Stimulated activated CD4-positive, alpha-beta T cell treated with anti-CD3 and anti-CD28 coated beads, Interleukin-1b, Interleukin-23, amount 100 ng/mL, for 48 hours (primary cell): ENCODE data around the gene EFCAB6.

Experiments
- DNase-seq: peaks from one replicate; pipeline ENCODE4 v3.0.0-alpha.2; 2020

Gene EFCAB6

DNA sequence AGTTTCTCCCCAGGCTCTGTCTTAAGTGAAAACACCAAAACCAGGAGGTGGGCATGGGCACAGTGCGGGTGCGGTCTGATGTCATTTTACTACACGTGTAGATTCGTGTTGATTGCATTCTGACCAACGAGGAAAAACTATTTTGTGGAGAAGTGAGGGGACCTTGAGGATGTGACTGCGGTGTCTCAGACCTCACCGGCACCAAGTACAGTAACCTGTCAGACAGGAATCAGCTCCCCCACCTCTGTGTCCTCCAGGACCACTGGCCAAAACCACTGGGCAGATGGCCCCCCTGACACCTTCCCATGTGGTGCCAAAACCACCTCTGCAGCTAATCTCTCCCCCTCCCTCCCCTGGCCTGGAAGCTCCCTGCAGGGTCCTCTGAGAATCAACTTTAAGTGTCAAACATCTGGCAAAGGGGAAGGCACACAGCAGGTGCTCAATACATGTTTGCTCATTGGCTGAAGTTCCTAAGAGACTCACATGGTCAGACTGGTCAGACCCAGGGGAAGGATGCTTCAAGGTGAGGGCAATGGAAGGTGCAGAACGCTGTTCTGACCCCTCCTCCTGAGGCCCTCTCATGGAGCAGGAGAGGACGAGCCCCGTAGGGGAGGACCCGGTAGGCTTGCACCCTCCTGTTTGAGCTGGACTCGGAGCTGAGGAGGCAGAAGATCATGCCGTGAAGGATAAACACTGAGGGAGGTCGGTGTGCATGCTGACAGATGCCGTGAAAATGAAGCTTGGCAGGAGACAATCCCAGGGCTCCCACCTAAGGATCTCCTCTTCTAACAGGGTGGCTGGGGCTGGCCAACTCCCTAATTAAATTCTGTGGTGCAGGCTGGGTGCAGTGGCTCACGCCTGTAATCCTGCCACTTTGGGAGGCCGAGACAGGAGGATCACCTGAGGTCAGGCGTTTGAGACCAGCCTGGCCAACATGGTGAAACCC is 270.4 kb downstream of the EFCAB6 start:
- DNase-seq = no peak

DNA sequence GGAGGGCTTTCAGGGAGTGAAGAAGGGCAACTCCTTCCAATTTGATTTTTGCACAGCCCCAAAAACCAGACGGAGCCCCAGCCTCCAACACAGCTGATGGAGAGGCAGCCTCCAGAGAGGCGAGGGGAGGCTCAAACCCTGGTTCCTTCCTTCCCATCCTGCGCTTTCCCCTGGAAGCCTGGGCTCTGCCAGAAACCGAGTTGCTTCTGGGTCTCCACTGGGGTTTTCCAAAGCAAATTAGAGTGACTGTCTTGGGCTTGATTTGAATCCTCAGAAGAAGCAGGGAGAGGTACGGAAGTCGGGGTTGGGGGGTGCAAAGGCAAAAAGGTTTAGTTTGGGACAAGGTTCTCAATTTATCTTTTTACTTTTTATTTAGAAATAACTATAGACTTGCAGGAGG is 271.1 kb downstream of the EFCAB6 start:
- DNase-seq = no peak

DNA sequence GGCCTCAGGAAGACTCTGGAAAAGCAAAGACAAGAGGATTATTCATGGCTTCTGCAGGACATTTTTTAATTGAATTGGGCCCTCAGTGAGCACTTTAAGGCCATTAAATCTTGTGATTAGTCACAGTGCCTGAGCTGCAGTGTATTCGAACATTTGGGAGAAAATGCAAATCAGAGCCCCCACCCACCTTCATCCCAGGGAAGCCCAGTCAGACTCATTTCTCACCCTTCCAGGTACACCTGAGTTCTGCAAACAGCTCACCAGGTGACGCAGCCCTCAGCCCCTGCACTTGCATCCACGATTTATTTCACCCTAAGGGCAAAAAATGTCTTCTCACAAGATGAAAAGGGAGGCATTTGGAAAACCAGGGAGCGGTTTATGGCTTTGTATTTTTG is 271.6 kb downstream of the EFCAB6 start:
- DNase-seq = no peak

DNA sequence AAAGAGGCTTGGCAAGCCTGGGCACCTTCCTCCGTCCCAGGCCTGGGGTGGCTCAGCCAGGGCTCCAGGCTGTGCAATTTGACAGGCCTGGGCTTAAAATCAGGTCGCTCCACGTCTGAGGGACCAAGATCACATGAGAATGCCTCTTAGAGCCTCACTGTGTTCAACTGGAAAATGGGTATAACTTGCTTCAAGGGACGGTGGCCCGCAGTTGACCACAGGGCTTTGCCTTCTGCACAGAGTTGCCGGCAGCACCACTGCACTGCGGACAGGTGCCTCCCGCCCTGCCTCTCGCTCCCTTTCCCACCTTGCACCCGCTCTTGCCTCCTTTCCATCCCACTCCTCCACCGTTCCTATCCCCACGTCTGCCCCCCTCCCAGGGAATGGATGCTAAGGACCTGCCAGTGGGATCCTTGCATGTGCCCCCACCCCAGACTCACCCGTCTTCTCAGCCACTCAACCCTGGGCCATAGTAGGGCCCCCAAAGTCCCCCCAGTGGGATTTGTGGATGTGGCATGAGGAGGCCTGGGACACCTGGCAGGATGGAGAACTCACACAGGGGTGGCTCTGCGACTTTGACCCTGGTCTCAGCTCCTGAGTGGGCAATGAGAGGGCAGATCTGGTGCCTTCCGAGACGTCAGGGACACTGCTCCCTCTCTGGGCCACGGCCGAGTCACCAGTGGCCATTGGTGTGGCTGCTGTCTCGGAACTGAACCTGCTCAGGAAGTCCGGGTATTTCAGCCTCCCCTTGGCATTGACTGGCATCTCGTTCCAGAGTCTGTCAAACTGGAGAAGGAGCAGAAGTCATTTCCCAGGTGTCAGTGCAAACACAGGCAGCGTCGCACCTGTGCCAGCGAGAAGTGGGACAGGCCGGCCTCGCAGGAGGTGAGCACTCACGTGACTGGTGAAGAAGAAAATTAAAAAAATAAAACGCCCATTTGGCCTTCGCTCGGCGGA is 272.3 kb downstream of the EFCAB6 start:
- DNase-seq = no peak

DNA sequence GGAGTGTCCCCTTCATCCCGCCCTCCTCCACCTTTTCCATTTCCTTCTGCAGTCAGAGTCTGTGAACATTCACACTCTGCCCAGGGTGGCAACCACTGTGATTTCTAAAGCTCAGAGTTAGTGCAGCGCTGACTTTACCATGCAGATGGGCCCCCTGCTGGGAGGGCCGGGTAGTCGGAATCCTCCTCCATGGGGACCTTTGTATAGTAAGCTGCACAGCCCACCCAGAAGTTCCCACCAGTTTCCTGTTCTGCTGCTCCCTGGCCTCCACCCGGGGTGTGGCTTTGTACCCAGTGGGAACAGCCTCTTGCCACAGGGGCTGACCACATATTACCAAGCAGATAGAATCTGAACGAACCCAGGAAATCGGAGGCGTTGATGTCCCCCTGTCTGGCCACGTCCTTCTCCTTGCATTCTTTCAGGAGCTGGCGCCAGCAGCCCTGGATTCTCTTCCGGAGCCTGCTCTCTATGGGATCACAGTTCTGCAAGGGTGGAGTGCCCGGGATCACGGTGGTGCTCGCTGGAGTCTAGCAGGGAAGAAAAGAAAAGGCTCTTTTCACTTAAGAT is 275.0 kb downstream of the EFCAB6 start:
- no peak for DNase-seq

DNA sequence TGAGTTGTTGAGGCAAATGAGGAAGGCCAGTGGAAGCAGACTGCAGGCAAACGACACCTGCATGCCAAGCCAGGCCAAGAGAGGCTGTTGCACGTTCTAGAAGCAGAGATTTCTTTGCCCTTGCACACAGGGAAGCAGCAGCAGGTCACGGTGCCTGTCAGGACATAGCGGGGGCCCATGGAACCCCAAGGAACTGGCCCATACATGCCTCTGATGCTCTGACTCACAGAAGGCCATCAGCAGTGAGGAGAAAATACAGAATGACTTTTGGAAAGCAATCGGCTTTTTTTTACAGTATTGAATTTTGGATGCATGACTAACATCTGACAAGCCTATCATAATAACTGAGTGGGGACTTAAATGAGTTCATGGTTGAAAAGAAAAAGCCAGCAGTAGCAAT is 276.4 kb downstream of the EFCAB6 start:
- DNase-seq = no peak

DNA sequence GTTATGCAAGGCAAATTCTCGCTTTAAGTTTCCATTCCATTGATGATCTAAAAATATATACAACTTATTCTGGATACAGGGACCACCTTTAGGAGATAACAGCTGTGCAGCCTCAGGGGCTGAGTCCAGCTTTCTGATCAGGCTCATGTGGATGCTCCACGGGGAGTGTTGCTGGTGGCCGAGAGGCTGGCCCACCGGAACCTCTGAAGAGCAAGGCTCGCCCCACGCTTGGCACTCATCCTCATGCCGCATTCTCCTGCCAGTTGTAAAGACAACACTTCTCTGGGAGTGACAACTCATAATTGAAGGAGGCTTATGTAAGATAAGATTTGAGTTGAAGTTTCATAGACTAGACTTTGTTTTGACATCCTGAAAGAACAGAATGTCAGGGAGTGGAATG is 276.8 kb downstream of the EFCAB6 start:
- no peak for DNase-seq

DNA sequence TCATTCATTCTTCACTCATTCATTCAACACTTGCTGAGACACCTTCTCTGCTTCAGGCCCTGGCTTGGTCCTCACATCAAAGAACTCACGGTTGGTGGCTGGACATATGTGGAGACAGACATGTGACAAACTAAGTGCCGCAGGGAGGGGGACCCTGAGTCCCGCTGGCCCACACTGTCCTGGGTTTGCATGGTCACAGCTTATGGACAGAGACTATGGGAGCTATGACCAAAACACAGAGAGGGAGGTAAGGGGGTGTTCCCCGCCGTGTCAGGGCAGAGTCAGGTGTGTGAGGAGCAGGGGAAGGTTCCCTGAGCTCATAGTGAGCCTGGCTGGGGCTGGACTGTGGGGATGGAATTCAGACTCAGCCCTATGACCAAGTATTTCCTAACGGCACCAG is 277.2 kb downstream of the EFCAB6 start:
- no peak for DNase-seq

DNA sequence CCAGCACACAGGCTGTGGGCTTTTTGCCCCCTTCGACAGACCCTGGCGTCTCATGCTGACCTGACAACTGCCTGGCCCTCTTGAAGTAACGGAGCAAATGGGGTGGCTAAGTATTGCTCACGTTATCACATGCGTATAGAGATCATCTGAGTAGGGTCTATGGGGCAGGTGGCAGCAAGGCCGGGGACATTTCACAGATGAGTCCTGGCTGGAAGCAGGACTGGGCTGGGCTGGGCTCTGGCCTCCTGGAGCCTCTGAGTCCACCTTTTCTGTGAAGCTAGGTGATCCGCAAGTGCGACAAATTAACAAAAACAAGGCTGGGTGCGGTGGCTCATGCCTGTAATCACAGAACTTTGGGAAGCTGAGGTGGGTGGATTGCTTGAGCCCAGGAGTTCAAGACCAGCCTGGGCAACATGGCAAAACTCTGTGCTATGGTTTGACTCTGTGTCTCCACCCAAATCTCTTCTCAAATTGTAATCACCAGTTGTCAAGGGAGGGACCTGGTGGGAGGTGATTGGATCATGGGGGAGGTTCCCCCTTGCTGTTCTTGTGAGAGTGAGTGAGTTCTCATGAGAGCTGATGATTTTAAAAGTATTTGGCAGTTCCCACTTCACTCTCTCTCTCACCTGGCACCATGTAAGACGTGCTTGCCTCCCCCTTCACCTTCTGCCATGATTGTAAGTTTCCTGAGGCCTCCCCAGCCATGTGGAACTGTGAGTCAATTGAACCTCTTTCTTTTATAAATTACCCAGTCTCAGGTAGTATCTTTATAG is 278.3 kb downstream of the EFCAB6 start:
- DNase-seq = no peak

DNA sequence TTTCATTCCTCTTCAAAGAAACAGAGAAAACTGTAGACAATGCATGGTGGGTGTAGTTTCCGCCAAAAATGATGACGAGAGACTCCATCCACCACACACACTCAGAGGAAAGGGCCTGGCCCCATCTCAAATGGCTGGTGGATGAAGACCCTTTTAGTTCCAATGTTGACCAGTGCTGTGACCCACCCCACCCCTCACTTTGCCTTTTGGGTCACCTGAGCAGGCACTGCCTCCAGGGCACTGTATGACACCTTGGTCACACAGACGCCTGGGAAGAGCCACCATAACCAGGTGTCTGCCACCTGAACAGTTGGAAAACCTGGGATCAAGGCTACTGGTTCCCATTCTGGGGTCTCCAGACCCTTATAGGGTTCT is 279.0 kb downstream of the EFCAB6 start:
- no peak for DNase-seq

DNA sequence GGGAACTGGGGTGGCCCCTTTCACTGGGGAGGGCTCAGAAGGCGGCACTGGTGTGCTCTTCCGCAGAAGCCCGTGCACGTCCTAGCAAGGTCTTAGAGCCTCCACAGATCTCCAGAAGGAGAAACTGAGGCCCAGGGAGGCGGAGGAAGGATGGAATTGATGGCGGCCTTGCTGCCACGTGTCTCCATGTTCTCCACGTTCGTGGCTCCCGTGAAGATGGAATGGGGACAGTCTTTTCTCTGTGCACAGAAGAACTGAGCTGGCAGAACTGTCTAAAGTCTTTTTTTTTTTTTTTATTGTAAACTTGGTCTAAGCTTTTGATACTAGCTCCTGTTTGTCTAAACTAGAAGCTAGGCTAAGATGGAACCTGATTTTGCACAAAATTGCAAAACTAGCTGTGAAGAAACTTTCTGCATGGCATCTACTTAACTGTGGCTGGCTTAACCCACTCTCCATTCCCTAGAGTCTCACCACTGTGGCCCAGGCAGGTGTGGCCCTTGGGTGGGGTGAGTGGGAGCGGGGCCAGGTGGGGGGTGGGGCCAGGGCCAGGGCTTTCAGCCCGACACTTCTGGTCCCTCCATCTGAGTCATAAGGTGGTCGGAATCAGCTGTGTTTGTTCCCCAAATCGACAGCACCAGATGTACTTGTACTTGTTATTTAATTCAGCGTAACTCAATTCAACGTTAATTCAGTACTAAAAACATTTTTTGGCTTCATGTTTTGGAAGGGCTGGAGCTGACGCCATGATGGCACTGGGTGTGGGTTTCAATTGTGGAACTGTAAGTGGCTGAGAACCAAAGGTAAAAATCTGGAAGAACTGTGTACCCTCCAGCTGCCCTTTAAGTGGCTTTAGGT is 279.6 kb downstream of the EFCAB6 start:
- DNase-seq = no peak

DNA sequence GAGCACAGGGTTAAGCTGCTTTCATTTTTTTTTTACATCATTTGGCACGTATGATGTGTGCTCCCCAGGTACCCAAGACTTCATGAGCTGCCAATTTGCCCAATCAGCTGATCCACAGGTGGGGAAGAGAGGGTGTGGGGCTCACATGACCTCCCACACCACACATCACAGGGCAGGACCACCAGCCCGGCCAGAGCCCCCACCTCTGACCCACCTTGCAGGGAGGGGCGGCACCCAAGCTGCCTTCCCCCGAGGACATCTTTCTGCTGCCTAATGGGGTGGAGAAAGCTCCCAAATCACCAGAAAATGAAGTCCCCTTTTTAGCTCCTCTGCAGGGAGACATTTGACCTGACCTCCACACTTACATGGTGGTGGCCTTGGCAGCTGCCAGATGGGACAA is 280.5 kb downstream of the EFCAB6 start:
- no peak for DNase-seq

DNA sequence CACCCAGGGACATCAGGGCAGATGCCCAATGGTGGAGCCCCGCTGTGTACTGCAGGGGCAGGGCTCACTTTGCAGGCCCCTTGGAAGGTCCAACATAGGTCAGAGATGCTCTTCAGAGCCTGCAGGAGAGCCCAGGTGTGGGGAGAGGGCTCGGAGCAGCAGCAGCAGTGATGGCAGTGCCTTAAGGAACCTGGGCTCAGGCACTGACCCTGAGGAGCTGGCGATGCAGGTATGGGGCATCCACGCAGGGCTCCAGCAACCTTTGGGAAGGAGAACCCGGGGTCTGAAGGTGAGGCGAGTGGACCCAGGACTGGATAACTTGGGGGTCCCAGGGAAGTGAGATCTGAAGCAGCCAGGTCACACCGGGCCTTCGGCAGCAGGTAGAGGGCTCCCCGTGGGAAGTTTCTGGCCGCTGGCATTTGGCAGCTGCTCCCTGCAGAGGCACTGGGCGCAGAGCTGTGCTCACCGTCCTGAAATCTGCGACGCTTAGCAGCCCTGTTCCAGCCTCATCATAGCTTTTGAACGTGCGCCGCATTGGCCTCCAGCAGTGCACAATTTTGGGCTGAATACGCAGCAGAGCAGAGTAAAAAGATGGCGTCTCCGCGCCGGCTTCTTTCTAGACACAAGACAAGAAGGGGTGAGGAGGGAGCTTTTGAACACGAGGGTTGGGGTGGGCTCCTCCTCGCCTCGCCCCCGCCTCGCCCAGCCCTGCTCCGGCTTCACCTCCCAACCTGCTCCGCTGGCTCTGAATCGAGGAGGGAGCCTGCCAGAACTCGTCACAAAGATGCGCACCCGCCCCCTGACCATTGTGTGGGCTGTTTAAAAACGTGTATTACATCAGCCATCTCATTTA is 281.5 kb downstream of the EFCAB6 start:
- no peak for DNase-seq

DNA sequence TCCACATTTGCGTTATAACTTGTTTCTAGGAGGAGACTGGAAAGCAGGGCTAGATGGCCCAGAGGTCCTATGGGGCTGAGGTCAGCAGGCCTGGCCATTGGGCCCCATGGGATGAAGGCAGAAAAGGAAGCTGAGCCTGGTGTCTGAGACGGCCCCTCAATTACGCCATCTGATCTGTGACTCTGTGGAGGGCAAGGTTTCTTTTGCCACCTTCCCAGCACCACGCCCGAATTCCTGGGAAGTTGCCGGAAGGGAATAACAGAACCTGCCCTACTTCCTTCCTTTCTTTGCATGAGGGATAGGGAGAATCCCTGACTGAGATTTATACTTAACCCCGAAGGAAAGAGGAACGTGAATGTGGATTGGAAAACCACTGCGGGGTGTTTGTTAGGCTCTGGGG is 282.2 kb downstream of the EFCAB6 start:
- DNase-seq = no peak

DNA sequence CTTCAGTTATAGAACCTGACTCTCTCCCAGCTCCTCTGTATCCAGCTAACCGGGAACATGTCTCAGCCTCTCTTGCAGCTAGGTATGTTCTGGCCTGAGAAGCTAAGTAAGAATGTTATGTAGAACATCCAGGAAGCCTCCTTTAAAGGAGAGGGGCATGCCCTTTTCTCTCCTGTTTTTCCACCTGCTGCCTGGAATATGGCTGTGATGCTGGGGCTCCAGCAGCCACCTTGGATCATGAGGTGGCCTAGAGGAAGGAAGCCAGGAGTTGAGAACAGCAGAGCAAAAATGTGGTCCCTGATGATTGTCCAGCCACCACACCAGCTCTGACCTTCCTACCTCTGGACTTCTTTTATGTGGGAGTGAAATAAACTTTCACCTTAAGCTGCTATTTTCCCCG is 282.6 kb downstream of the EFCAB6 start:
- DNase-seq = no peak

DNA sequence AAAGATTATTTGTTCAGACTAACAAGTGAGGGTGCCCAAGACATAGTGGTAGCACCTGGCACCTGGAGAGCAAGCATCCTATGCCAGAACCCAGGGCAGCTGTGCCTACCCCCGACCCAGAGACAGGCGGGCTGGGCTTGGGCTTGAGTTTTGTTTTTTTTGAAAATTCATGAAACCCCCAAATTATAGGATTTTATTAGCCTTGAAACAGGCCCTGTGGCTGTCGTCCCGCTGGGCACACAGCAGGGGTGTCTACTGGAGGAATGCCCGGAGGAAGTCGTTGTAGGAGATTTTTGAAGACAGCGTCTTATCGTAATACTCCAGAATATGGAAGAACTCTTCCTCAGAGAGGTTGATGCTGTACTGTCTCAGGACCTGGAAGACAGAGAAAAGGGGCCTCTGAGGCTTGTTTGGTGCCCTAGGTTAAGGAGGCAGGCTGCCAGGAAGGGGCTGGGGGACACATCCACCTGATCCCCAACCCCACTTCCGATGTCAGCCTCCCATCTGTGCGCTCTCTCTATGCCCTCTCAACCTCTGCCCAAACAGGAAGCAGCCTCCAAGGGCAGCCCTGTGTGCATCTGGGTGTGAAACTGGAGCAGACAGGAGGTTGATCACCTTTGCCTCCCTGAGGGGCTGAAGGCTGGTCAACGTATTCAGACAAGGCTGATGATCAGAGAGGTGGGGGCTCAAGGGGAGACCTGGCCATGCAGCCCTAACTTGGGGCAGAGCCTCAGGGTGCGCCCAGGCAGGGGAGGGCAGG is 283.3 kb downstream of the EFCAB6 start:
- DNase-seq = no peak

DNA sequence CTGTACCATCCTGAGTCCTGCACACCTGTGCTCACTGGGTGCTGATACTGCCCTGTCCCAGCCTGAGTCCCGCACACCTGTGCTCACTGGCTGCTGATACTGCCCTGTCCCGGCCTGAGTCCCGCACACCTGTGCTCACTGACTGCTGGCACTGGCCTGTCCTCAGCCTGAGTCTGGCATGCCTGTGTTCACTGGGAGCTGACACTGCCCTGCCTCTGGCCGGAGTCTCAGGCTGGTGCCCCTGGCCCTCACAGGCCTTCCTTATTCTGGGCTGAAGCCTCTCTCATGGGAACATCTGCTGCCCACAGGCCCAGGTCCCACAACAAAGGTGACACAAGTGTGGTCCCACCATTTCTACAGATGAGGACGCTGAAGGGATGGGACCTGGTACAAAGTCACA is 285.2 kb downstream of the EFCAB6 start:
- DNase-seq = no peak

DNA sequence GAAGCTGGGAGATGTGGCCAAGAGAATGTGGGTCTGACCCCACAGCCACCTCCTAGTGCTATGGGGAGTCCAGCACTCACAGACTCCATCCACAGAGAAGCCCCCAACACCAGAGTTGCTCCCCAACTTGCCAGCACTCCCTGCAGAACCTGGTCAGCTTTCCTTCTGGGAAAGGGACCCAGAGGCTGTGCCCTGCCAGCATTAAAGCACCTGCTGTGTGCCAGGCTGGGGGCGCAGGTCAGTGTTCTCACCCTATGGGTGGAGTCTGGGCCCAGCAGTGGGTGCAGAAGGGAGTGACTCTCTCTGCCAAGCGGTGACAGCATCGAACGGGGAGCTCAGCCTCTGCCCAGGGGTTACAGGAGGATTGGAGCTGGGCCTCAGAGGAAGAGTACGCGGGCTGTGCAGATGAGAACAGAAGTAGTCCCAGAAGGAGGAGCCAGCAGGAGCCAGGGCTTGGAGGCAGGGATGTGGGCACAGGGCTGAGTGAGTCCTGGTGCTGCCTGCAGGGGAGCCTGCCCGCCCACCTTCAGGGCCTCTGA is 285.9 kb downstream of the EFCAB6 start:
- DNase-seq = no peak

DNA sequence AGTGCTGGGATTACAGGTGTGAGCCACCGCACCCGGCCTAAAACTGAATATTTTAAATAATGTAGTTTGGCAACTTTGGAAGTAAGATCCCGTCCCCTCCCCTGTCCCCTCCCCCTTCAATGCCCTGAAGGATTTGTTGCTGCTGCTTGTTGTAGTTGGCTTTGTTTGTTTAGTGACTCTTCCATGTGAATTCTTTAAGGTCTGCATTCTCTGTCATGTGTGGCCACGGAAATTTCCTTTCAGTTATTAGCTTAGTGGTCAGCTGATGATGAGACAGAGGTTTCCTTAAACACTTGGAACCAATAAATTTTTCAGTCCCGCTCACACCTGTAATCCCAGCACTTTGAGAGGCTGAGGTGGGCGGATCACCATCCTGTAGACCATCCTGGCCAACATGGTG is 290.4 kb downstream of the EFCAB6 start:
- no peak for DNase-seq

DNA sequence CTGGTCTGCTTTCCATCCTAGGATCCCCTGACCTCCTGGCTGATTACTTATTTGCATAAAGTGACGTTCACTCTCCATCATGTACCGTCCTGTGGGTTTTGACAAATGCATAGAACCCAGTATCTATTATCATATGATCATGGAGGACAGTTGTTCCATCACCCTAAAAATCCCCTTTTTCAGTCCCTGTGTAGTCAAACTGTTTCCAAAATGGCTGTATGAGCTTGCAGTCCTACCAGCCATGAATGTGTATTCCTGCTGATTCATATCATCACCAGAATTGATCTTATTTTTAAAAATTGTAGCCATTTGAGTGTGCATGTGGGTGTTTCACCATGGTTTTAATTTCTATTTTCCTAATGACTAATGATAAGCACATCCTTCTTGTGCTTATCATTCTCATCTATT is 291.5 kb downstream of the EFCAB6 start:
- no peak for DNase-seq
